ENCODE results near the gene AP3S2. TPM values are rescaled to one million over a fixed set of nuclear protein-coding genes. Genes with fewer than 3 reads are reported as not detected.
A peak's percentile ranks its signal among the peaks of the same experiment; 100 is the strongest.

The AP3S2 gene
- total and polyA plus RNA-seq, 7 experiments from 2014 or later: 24.3 to 32.8 (median 28.5) TPM

GRCh38 chr15:89936051-89936785, 42.4 kb upstream of the AP3S2 start:
- peaks cover 0 to 31% (median 0%) of the 10 kb centered on the region in 5 donors for H3K27me3 Mint-ChIP-seq
- no peak overlapping the region for H3K27ac ChIP-seq (ENCODE audit: low read depth, low read length)
- ATAC-seq: peak; percentile 80
- peak overlapping the region in 9 of 10 donors; percentile 2 to 51 (median 28) for H3K4me3 Mint-ChIP-seq
- no peaks in the 10 kb centered on the region for H3K9me3 ChIP-seq (ENCODE audit: control insufficient read depth in 2 of 3, low read length in 3 of 3)
- ChIA-PET POLR2A (interaction anchor here (0.6 to 1.2 kb wide), 7 partner anchors 10 to 993 kb away, joined by 3 to 9 read pairs (median 4); no protein-coding TSS in a partner anchor), CTCF (interaction anchor here (0.6 to 0.7 kb wide), 2 partner anchors 135 to 561 kb away, joined by 4 to 5 read pairs; no protein-coding TSS in a partner anchor)
- peak overlapping the region in 5 of 9 donors; percentile 0 to 29 (median 13) for H3K27ac Mint-ChIP-seq
- peaks cover 6 to 11% of the 10 kb centered on the region in 2 donors for H3K4me1 ChIP-seq (ENCODE audit: control insufficient read depth in 2 of 2, insufficient read depth in 2 of 2, low read length in 2 of 2)
- H3K36me3 ChIP-seq (ENCODE audit: control insufficient read depth in 2 of 3, insufficient read depth in 3 of 3, low read length in 3 of 3): no peaks in the 10 kb centered on the region
- H3K27me3 ChIP-seq (ENCODE audit: control insufficient read depth in 2 of 2, insufficient read depth in 2 of 2, low read length in 2 of 2): no peaks in the 10 kb centered on the region
- no peaks in the 10 kb centered on the region for H3K9me3 Mint-ChIP-seq
- DNase-seq: peak in 8 of 9 donors; percentile 22 to 60 (median 47)
- H3K4me1 Mint-ChIP-seq: peaks cover 14 to 29% (median 17%) of the 10 kb centered on the region in 7 donors
- no peak overlapping the region for H3K4me3 ChIP-seq (ENCODE audit: low read length)
- intact Hi-C loops (cut with micrococcal nuclease): loop anchor here in 1 of 2 donors (5.0 kb wide), 1 partner anchor 66 kb away; the partner anchor contains the start of gene ZNF710
- H3K36me3 Mint-ChIP-seq: no peaks in the 10 kb centered on the region

- ATAC-seq (no peak), DNase-seq (no peak)
- POLR2A ChIA-PET: no interaction called here
- no peaks in the 10 kb centered on the region for H3K36me3 Mint-ChIP-seq
- H3K4me3 Mint-ChIP-seq: no peak overlapping the region
- Histone ChIP-seq H3K27ac (ENCODE audit: low read depth, low read length) (no peak overlapping the region), H3K9me3 (ENCODE audit: control insufficient read depth in 2 of 3, low read length in 3 of 3) (no peaks in the 10 kb centered on the region), H3K27me3 (ENCODE audit: control insufficient read depth in 2 of 2, insufficient read depth in 2 of 2, low read length in 2 of 2) (no peaks in the 10 kb centered on the region), H3K4me1 (ENCODE audit: control insufficient read depth in 2 of 2, insufficient read depth in 2 of 2, low read length in 2 of 2) (peaks cover 6 to 11% of the 10 kb centered on the region in 2 donors), H3K36me3 (ENCODE audit: control insufficient read depth in 2 of 3, insufficient read depth in 3 of 3, low read length in 3 of 3) (no peaks in the 10 kb centered on the region), H3K4me3 (ENCODE audit: low read length) (no peak overlapping the region)
- CTCF ChIA-PET: no interaction called here
- peaks cover 13 to 25% (median 17%) of the 10 kb centered on the region in 7 donors for H3K4me1 Mint-ChIP-seq
- intact Hi-C loops (cut with micrococcal nuclease): no loop called here
- H3K9me3 Mint-ChIP-seq: no peaks in the 10 kb centered on the region
- H3K27me3 Mint-ChIP-seq: peaks cover 0 to 23% (median 0%) of the 10 kb centered on the region in 5 donors
- H3K27ac Mint-ChIP-seq: no peak overlapping the region
Observed at GRCh38 chr15:89932880-89933279, 39.1 kb upstream of the AP3S2 start.

- H3K4me3 ChIP-seq (ENCODE audit: low read length): no peak overlapping the region
- no peaks in the 10 kb centered on the region for H3K4me1 ChIP-seq (ENCODE audit: control insufficient read depth in 2 of 2, insufficient read depth in 2 of 2, low read length in 2 of 2)
- intact Hi-C loops (cut with micrococcal nuclease): no loop called here
- Mint-ChIP-seq H3K27ac (no peak overlapping the region), H3K4me1 (peaks cover 0 to 2% (median 0%) of the 10 kb centered on the region in 7 donors), H3K4me3 (no peak overlapping the region), H3K27me3 (peaks cover 0 to 23% (median 0%) of the 10 kb centered on the region in 5 donors), H3K9me3 (no peaks in the 10 kb centered on the region), H3K36me3 (no peaks in the 10 kb centered on the region)
- no peak overlapping the region for H3K27ac ChIP-seq (ENCODE audit: low read depth, low read length)
- no peaks in the 10 kb centered on the region for H3K9me3 ChIP-seq (ENCODE audit: control insufficient read depth in 2 of 3, low read length in 3 of 3)
- no peaks in the 10 kb centered on the region for H3K27me3 ChIP-seq (ENCODE audit: control insufficient read depth in 2 of 2, insufficient read depth in 2 of 2, low read length in 2 of 2)
- no peaks in the 10 kb centered on the region for H3K36me3 ChIP-seq (ENCODE audit: control insufficient read depth in 2 of 3, insufficient read depth in 3 of 3, low read length in 3 of 3)
- ATAC-seq (no peak), DNase-seq (no peak)
- POLR2A ChIA-PET: no interaction called here
- CTCF ChIA-PET: interaction anchor here (0.6 to 0.7 kb wide), 2 partner anchors 34 to 167 kb away, joined by 3 to 4 read pairs; no protein-coding TSS in a partner anchor
Observed at GRCh38 chr15:89928421-89928820, 34.6 kb upstream of the AP3S2 start.

- Mint-ChIP-seq H3K4me3 (no peak overlapping the region), H3K9me3 (no peaks in the 10 kb centered on the region), H3K4me1 (no peaks in the 10 kb centered on the region), H3K36me3 (no peaks in the 10 kb centered on the region), H3K27ac (no peak overlapping the region), H3K27me3 (peaks cover 0 to 11% (median 0%) of the 10 kb centered on the region in 5 donors)
- Histone ChIP-seq H3K36me3 (ENCODE audit: control insufficient read depth in 2 of 3, insufficient read depth in 3 of 3, low read length in 3 of 3) (no peaks in the 10 kb centered on the region), H3K27me3 (ENCODE audit: control insufficient read depth in 2 of 2, insufficient read depth in 2 of 2, low read length in 2 of 2) (no peaks in the 10 kb centered on the region), H3K4me1 (ENCODE audit: control insufficient read depth in 2 of 2, insufficient read depth in 2 of 2, low read length in 2 of 2) (no peaks in the 10 kb centered on the region), H3K27ac (ENCODE audit: low read depth, low read length) (no peak overlapping the region), H3K9me3 (ENCODE audit: control insufficient read depth in 2 of 3, low read length in 3 of 3) (no peaks in the 10 kb centered on the region), H3K4me3 (ENCODE audit: low read length) (no peak overlapping the region)
- ChIA-PET CTCF (no interaction called here), POLR2A (interaction anchor here (0.6 to 0.9 kb wide), 2 partner anchors 10 to 82 kb away, joined by 4 to 9 read pairs; no protein-coding TSS in a partner anchor)
- DNase-seq: no peak
- no peak for ATAC-seq
- intact Hi-C loops (cut with micrococcal nuclease): no loop called here
Observed at GRCh38 chr15:89926158-89926557, 32.4 kb upstream of the AP3S2 start.

- DNase-seq (no peak), ATAC-seq (no peak)
- H3K4me3 Mint-ChIP-seq: no peak overlapping the region
- peaks cover 14 to 33% (median 17%) of the 10 kb centered on the region in 5 donors for H3K27me3 Mint-ChIP-seq
- H3K9me3 Mint-ChIP-seq: no peaks in the 10 kb centered on the region
- H3K36me3 ChIP-seq (ENCODE audit: control insufficient read depth in 2 of 3, insufficient read depth in 3 of 3, low read length in 3 of 3): no peaks in the 10 kb centered on the region
- no peak overlapping the region for H3K27ac Mint-ChIP-seq
- peaks cover 0 to 4% (median 0%) of the 10 kb centered on the region in 7 donors for H3K4me1 Mint-ChIP-seq
- H3K4me3 ChIP-seq (ENCODE audit: low read length): no peak overlapping the region
- CTCF ChIA-PET: interaction anchor here (1.0 kb wide), 1 partner anchor 154 kb away, joined by 5 read pairs; no protein-coding TSS in a partner anchor
- peaks cover 4 to 5% of the 10 kb centered on the region in 2 donors for H3K27me3 ChIP-seq (ENCODE audit: control insufficient read depth in 2 of 2, insufficient read depth in 2 of 2, low read length in 2 of 2)
- POLR2A ChIA-PET: no interaction called here
- H3K27ac ChIP-seq (ENCODE audit: low read depth, low read length): no peak overlapping the region
- peaks cover 0 to 5% of the 10 kb centered on the region in 2 donors for H3K4me1 ChIP-seq (ENCODE audit: control insufficient read depth in 2 of 2, insufficient read depth in 2 of 2, low read length in 2 of 2)
- H3K36me3 Mint-ChIP-seq: no peaks in the 10 kb centered on the region
- H3K9me3 ChIP-seq (ENCODE audit: control insufficient read depth in 2 of 3, low read length in 3 of 3): no peaks in the 10 kb centered on the region
- intact Hi-C loops (cut with micrococcal nuclease): no loop called here
Observed at GRCh38 chr15:89917442-89918101, 23.8 kb upstream of the AP3S2 start.

- ChIA-PET POLR2A (no interaction called here), CTCF (no interaction called here)
- Histone ChIP-seq H3K36me3 (ENCODE audit: control insufficient read depth in 2 of 3, insufficient read depth in 3 of 3, low read length in 3 of 3) (no peaks in the 10 kb centered on the region), H3K4me3 (ENCODE audit: low read length) (no peak overlapping the region), H3K27ac (ENCODE audit: low read depth, low read length) (no peak overlapping the region), H3K9me3 (ENCODE audit: control insufficient read depth in 2 of 3, low read length in 3 of 3) (no peaks in the 10 kb centered on the region), H3K4me1 (ENCODE audit: control insufficient read depth in 2 of 2, insufficient read depth in 2 of 2, low read length in 2 of 2) (peaks cover 0 to 5% of the 10 kb centered on the region in 2 donors), H3K27me3 (ENCODE audit: control insufficient read depth in 2 of 2, insufficient read depth in 2 of 2, low read length in 2 of 2) (peaks cover 4 to 5% of the 10 kb centered on the region in 2 donors)
- Mint-ChIP-seq H3K27me3 (peaks cover 20 to 40% (median 22%) of the 10 kb centered on the region in 5 donors), H3K4me1 (peaks cover 0 to 8% (median 0%) of the 10 kb centered on the region in 7 donors), H3K4me3 (no peak overlapping the region), H3K36me3 (no peaks in the 10 kb centered on the region), H3K9me3 (no peaks in the 10 kb centered on the region), H3K27ac (no peak overlapping the region)
- DNase-seq (no peak), ATAC-seq (no peak)
- intact Hi-C loops (cut with micrococcal nuclease): no loop called here
Observed at GRCh38 chr15:89916660-89917059, 22.9 kb upstream of the AP3S2 start.
